ENCODE measurements around the gene RANGRF.

GRCh38 chr17:8272421-8272820 lies 16.0 kb upstream of the RANGRF start:
- TF ChIP-seq TEAD2 (tag; IDR thresholded peaks at IDR 0.05) (no peak), HINFP (tag; conservative IDR thresholded peaks at IDR 0.05; ENCODE audit: low read depth) (no peak), CBX8 (IDR thresholded peaks at IDR 0.05; ENCODE audit: borderline replicate concordance, extremely low read depth, low read depth, low read length, poor library complexity, severe bottlenecking) (no peak), ZNF239 (CRISPR knock-in tag; IDR thresholded peaks at IDR 0.05) (no peak), CTCF (IDR thresholded peaks at IDR 0.05 in 2 of 3, conservative IDR thresholded peaks at IDR 0.05 in 1 of 3; ENCODE audit: insufficient read depth in 2 of 3, low read depth in 1 of 3, low read length in 3 of 3) (no peak), CCNT2 (IDR thresholded peaks at IDR 0.05; ENCODE audit: borderline replicate concordance, extremely low read depth, insufficient read length, low read depth, low read length) (no peak), MXI1 (IDR thresholded peaks at IDR 0.05; ENCODE audit: low read depth, low read length) (no peak), ZNF609 (CRISPR knock-in tag; IDR thresholded peaks at IDR 0.05; ENCODE audit: borderline replicate concordance) (no peak)

Measured in K562 (cell line).